Tongue (tissue), 2 donors: ENCODE results near the gene MARK3. TPM values are rescaled to one million over a fixed set of nuclear protein-coding genes. Genes with fewer than 3 reads are reported as not detected.

Experiments
- DNase-seq: peaks from one replicate; pipeline ENCODE4 v3.0.0-alpha.2; 2015
- total RNA-seq: library from RNA; depleted of rRNA; stranded (reverse); fragments of >200 nt; gene quantifications from one replicate; pipeline ENCODE4 v1.2.3, GENCODE V29; 2014

The MARK3 gene
- total RNA-seq, 1 donor from 2014 or later = 77.9 TPM

- DNase-seq = no peak
These were observed 57.1 kb downstream of the MARK3 start for GRCh38 chr14:103442288-103442687.

GRCh38 chr14:103443111-103443510 is 57.9 kb downstream of the MARK3 start:
- DNase-seq = no peak

GRCh38 chr14:103444837-103445524 is 59.8 kb downstream of the MARK3 start:
- DNase-seq = no peak

GRCh38 chr14:103445806-103446205 is 60.6 kb downstream of the MARK3 start:
- no peak for DNase-seq

- no peak for DNase-seq
These were observed 62.9 kb downstream of the MARK3 start for GRCh38 chr14:103448097-103448496.

- DNase-seq = no peak
These were observed 64.5 kb downstream of the MARK3 start for GRCh38 chr14:103449634-103450161.

- DNase-seq = no peak
These were observed 65.2 kb downstream of the MARK3 start for GRCh38 chr14:103450416-103450815.

GRCh38 chr14:103451401-103451800 is 66.2 kb downstream of the MARK3 start:
- DNase-seq = no peak

- no peak for DNase-seq
These were observed 68.6 kb downstream of the MARK3 start for GRCh38 chr14:103453791-103454190.

- DNase-seq = no peak
These were observed 71.1 kb downstream of the MARK3 start for GRCh38 chr14:103456167-103456835.

- DNase-seq = no peak
These were observed 75.2 kb downstream of the MARK3 start for GRCh38 chr14:103460415-103460814.

GRCh38 chr14:103463149-103463548 is 77.9 kb downstream of the MARK3 start:
- DNase-seq = no peak

GRCh38 chr14:103463851-103464250 is 78.6 kb downstream of the MARK3 start:
- no peak for DNase-seq

- DNase-seq = no peak
These were observed 87.7 kb downstream of the MARK3 start for GRCh38 chr14:103472939-103473338.

GRCh38 chr14:103474893-103475292 is 89.7 kb downstream of the MARK3 start:
- DNase-seq = no peak

GRCh38 chr14:103476065-103476464 is 90.8 kb downstream of the MARK3 start:
- no peak for DNase-seq

- no peak for DNase-seq
These were observed 91.4 kb downstream of the MARK3 start for GRCh38 chr14:103476631-103477030.

- no peak for DNase-seq
These were observed 95.4 kb downstream of the MARK3 start for GRCh38 chr14:103480595-103480994.

GRCh38 chr14:103483600-103483999 is 98.4 kb downstream of the MARK3 start:
- no peak for DNase-seq

GRCh38 chr14:103485504-103485903 is 100.3 kb downstream of the MARK3 start:
- DNase-seq = no peak

GRCh38 chr14:103488071-103488470 is 102.9 kb downstream of the MARK3 start:
- peak; percentile 57 for DNase-seq

- peak; percentile 37 for DNase-seq
These were observed 103.7 kb downstream of the MARK3 start for GRCh38 chr14:103488960-103489359.

GRCh38 chr14:103489621-103490020 is 104.4 kb downstream of the MARK3 start:
- no peak for DNase-seq

GRCh38 chr14:103491691-103492090 is 106.5 kb downstream of the MARK3 start:
- DNase-seq = no peak
